ENCODE measurements around the gene MARK2.

The MARK2 gene

DNA sequence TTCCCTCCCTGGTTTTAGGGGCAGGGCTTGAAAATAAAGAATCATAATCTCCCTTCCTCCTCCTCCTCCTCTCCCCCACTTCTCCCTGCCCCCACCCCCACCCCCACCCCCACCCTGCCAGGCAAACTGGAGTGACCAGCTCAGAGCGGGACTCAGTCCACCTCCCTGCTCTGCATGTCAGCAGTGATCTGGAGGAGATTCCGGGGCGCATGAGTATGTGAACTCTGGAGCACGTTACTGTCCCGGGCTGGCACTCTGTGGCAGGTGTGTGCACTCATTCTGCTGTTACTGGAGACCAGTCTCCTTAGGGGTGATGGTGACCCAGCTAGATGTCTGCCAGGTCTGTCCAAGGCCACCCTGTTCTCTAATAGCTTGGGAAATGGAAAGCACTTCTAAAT is 33.9 kb downstream of the MARK2 start:
- H3K27ac ChIP-seq (ENCODE audit: low read length), result no peak overlapping the region
- no peak overlapping the region for H3K9ac ChIP-seq (ENCODE audit: low read length)

GRCh38 chr11:63873311-63873710 is 34.4 kb downstream of the MARK2 start:
- Histone ChIP-seq H3K79me2 (ENCODE audit: low read length) (peaks cover 88% of the 10 kb centered on the region), H3K4me2 (ENCODE audit: low read depth, low read length) (no peak overlapping the region), H3K27ac (ENCODE audit: low read length) (no peak overlapping the region), H3K9me3 (replicated peaks; ENCODE audit: insufficient read depth, low read length) (no peaks in the 10 kb centered on the region), H3K4me3 (ENCODE audit: low read length) (no peak overlapping the region), H3K4me1 (ENCODE audit: low read length) (peaks cover 37% of the 10 kb centered on the region), H3K36me3 (replicated peaks; ENCODE audit: insufficient read depth, low read length) (no peaks in the 10 kb centered on the region), H3K9me2 (replicated peaks; ENCODE audit: insufficient read depth, low read length) (no peaks in the 10 kb centered on the region), H3K9ac (ENCODE audit: low read length) (no peak overlapping the region), H3F3A (ENCODE audit: insufficient read depth, low read length) (peaks cover 22% of the 10 kb centered on the region), H3K27me3 (replicated peaks; ENCODE audit: insufficient read depth, low read length) (no peaks in the 10 kb centered on the region), H4K20me1 (ENCODE audit: insufficient read depth, low read length) (peaks cover 3% of the 10 kb centered on the region; the same call in 1 of the 2 replicates), H2AFZ (ENCODE audit: low read length) (no peak overlapping the region)
- no peak for DNase-seq
- no peak for TF ChIP-seq EZH2 (optimal IDR thresholded peaks at IDR 0.05; ENCODE audit: low read depth, low read length)
- TF ChIP-seq, protein P1, sequence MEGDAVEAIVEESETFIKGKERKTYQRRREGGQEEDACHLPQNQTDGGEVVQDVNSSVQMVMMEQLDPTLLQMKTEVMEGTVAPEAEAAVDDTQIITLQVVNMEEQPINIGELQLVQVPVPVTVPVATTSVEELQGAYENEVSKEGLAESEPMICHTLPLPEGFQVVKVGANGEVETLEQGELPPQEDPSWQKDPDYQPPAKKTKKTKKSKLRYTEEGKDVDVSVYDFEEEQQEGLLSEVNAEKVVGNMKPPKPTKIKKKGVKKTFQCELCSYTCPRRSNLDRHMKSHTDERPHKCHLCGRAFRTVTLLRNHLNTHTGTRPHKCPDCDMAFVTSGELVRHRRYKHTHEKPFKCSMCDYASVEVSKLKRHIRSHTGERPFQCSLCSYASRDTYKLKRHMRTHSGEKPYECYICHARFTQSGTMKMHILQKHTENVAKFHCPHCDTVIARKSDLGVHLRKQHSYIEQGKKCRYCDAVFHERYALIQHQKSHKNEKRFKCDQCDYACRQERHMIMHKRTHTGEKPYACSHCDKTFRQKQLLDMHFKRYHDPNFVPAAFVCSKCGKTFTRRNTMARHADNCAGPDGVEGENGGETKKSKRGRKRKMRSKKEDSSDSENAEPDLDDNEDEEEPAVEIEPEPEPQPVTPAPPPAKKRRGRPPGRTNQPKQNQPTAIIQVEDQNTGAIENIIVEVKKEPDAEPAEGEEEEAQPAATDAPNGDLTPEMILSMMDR (IDR thresholded peaks at IDR 0.05; ENCODE audit: low read length), result no peak
- no peak for TF ChIP-seq EZH2phosphoT487 (IDR thresholded peaks at IDR 0.05; ENCODE audit: low read length)

More for the DNA sequence above, 33.9 kb downstream of the MARK2 start:
- H3K36me3 ChIP-seq (replicated peaks; ENCODE audit: insufficient read depth, low read length), result no peaks in the 10 kb centered on the region
- no peak overlapping the region for H2AFZ ChIP-seq (ENCODE audit: low read length)
- H4K20me1 ChIP-seq (ENCODE audit: insufficient read depth, low read length), result peaks cover 3% of the 10 kb centered on the region; the same call in 1 of the 2 replicates
- no peaks in the 10 kb centered on the region for H3K9me2 ChIP-seq (replicated peaks; ENCODE audit: insufficient read depth, low read length)
- no peaks in the 10 kb centered on the region for H3K9me3 ChIP-seq (replicated peaks; ENCODE audit: insufficient read depth, low read length)
- no peak overlapping the region; the same call in 1 of the 2 replicates for H3K4me2 ChIP-seq (ENCODE audit: low read depth, low read length)
- H3K4me1 ChIP-seq (ENCODE audit: low read length), result peaks cover 38% of the 10 kb centered on the region
- H3K79me2 ChIP-seq (ENCODE audit: low read length), result peaks cover 89% of the 10 kb centered on the region
- H3F3A ChIP-seq (ENCODE audit: insufficient read depth, low read length), result peaks cover 22% of the 10 kb centered on the region
- no peaks in the 10 kb centered on the region for H3K27me3 ChIP-seq (replicated peaks; ENCODE audit: insufficient read depth, low read length)
- TF ChIP-seq, protein P1 (IDR thresholded peaks at IDR 0.05; ENCODE audit: low read length), result no peak
- TF ChIP-seq EZH2 (optimal IDR thresholded peaks at IDR 0.05; ENCODE audit: low read depth, low read length), result no peak
- TF ChIP-seq EZH2phosphoT487 (IDR thresholded peaks at IDR 0.05; ENCODE audit: low read length), result no peak
- no peak overlapping the region for H3K4me3 ChIP-seq (ENCODE audit: low read length)
- DNase-seq, result no peak

GRCh38 chr11:63874511-63874910 is 35.6 kb downstream of the MARK2 start:
- no peaks in the 10 kb centered on the region for H3K9me2 ChIP-seq (replicated peaks; ENCODE audit: insufficient read depth, low read length)
- no peak overlapping the region for H3K4me2 ChIP-seq (ENCODE audit: low read depth, low read length)
- H3K27me3 ChIP-seq (replicated peaks; ENCODE audit: insufficient read depth, low read length), result no peaks in the 10 kb centered on the region
- TF ChIP-seq, protein P1 (IDR thresholded peaks at IDR 0.05; ENCODE audit: low read length), result no peak
- TF ChIP-seq EZH2 (optimal IDR thresholded peaks at IDR 0.05; ENCODE audit: low read depth, low read length) (no peak), EZH2phosphoT487 (IDR thresholded peaks at IDR 0.05; ENCODE audit: low read length) (no peak)
- H2AFZ ChIP-seq (ENCODE audit: low read length), result no peak overlapping the region
- no peaks in the 10 kb centered on the region; the same call in 1 of the 2 replicates for H4K20me1 ChIP-seq (ENCODE audit: insufficient read depth, low read length)
- peaks cover 27% of the 10 kb centered on the region for H3K4me1 ChIP-seq (ENCODE audit: low read length)
- DNase-seq, result no peak
- peaks cover 22% of the 10 kb centered on the region for H3F3A ChIP-seq (ENCODE audit: insufficient read depth, low read length)
- H3K79me2 ChIP-seq (ENCODE audit: low read length), result peaks cover 87% of the 10 kb centered on the region
- no peak overlapping the region for H3K9ac ChIP-seq (ENCODE audit: low read length)
- no peaks in the 10 kb centered on the region for H3K36me3 ChIP-seq (replicated peaks; ENCODE audit: insufficient read depth, low read length)
- no peak overlapping the region for H3K27ac ChIP-seq (ENCODE audit: low read length)
- no peaks in the 10 kb centered on the region for H3K9me3 ChIP-seq (replicated peaks; ENCODE audit: insufficient read depth, low read length)
- no peak overlapping the region for H3K4me3 ChIP-seq (ENCODE audit: low read length)
